GM18505 (cell line): ENCODE results near the gene ATP11A.
"Not testable (repeated sequence)": the region's sequence is repeated elsewhere in the genome, so short reads cannot be mapped to it uniquely, and the experiment has no call there.

Source experiments
- ATAC-seq: cut with Tn5 transposase; IDR thresholded peaks from one replicate; pipeline ENCODE4 v1.9.1; 2021; ENCODE audit not compliant: unreplicated experiment
- POLR2A ChIP-seq: IDR thresholded peaks from 4 replicates; pipeline ENCODE4 v1.6.1; 2011; ENCODE audit warnings: borderline replicate concordance; ENCODE audit not compliant: insufficient read depth, insufficient read length; ENCODE audit errors: extremely low read depth

ATP11A gene

DNA sequence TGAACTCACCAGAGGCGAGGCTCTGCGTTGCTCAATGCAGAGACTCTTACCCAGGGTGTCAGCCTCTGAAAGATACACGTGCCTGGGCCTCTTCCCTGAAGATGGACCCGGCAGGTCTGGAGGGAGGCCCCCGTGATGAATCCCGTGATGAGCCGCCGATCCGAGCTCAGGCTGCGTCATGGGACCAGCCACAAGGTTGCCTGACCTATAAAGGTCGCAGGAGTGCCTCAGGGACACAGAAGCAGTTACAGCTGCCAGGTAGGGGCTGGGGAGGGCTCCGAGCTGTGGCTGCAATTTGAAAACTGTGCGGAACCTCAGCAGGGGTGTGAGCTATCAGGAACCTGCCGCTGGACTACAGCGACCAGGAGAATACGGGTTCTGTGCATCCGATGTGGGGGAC, 10.5 kb upstream of the ATP11A start:
- ATAC-seq: no peak
- TF ChIP-seq POLR2A: no peak

DNA sequence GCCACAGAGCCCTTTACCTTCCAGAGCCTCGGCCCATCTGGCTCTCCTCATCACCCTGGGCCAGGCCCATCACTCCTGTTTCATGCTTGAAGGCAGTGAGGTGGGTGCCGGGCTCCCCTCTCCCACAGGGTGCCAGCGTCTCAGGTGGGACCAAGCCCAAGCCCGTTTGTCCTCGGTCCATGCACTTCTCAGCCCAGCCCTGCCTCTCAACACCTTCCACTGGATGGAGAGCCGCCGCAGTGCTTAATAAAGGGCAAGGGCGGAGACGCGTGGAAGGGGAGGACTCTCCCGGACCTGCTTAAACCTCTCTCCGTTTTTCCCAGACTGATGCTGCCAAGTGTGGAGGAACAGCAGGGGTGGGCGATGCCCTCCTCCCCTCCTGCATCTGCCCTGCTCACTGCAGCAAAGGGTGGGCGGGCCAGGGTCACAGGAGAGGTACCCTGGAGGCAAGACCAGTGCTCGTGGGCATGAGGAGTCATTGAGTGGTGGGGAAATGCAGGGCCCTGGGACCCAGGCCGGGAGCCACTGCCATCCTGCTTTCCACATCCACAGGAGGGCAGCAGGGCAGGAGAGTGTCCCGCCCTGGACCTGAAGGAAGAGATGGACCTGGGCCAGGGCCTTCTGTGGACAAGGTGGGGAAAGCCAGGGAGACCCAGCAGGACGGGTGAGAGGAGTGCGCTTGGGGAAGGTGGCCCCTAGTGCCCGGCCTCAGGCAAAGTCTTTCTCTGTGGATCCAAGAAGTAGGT, 9.7 kb upstream of the ATP11A start:
- ATAC-seq: no peak
- no peak for TF ChIP-seq POLR2A

DNA sequence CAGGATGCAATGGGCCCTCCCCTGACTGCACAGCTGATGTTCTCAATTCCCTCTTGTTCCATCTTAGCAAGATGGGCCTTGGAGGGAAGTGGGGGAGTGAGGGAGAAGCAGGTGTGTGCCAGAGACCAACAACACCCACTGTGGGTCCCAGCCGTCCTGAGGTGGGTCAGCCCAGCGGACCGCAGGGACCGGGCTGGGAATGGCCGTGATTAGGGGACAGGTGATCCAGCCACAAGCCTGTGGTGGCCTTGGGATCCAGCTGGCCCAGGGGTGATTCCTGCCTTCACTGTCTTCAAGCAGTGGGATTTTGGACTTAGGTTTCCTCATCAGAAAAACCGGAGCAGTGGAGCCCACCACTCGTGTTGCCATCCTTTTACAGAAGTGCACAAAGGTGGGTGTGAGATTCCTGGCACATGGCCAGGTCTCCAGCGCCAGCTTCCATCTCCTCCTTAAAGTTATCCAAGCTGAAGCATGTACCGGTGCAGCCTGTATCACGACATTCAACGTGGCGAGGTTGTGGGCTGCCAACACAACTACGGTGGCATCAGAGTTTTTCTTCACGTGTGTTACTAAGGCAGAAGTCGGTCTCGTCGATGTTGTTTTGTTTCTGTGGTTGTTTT, 9.0 kb upstream of the ATP11A start:
- no peak for ATAC-seq
- no peak for TF ChIP-seq POLR2A

DNA sequence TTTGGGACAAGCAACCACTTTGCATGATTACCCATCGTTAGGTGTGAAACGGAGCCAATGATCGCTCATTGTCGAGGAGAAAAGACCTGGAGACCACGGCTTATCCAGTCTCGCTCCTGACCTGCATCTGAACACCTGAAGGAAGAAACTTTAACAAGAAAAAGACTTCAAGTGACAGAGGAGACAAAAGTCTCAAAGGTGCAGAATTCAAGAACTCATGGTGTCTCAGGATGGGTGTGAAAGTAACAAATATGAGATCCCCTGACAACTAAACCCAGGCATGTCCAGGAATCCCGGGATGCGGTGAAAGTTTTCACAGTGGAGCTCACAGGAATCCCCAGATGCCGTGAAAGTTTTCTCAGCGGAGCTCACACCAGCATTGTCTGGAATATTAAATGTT, 6.3 kb upstream of the ATP11A start:
- TF ChIP-seq POLR2A: no peak
- no peak for ATAC-seq

DNA sequence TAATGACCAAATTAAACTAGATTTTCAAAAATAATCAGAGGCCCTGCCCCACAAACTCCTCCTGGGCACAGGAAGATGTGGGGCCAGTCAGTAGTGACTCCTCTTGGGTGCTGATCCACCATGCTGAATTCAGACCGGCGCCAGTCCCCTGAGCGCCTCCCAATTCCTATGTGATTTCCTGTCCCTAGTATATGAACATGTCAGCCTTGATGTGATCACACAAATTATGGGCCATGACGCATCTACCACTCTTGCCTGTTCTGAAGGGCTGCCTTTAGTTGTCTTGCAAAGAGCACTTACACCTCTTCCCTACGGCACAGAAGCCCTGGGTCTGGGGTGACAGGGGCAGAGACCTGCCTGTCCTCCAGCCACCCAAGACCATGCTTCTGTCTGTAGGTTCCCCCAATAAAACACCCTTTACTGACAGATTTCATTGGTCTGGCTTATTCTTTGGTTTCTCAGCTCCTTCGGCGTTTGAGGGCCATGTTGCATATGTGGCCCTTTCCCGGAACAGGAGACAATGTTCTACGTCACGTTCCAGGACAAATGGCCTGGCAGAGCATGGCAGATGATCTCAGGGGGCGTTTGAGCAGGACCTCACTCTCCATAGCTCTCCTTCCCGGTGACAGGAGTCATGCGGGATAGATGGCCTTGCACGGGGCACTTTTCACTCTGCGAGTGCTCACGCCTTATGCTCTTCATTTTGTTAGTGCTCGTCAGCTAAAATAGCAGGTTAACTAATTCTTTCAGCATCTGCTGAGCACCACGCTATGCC, 5.6 kb upstream of the ATP11A start:
- no peak for TF ChIP-seq POLR2A
- no peak for ATAC-seq

DNA sequence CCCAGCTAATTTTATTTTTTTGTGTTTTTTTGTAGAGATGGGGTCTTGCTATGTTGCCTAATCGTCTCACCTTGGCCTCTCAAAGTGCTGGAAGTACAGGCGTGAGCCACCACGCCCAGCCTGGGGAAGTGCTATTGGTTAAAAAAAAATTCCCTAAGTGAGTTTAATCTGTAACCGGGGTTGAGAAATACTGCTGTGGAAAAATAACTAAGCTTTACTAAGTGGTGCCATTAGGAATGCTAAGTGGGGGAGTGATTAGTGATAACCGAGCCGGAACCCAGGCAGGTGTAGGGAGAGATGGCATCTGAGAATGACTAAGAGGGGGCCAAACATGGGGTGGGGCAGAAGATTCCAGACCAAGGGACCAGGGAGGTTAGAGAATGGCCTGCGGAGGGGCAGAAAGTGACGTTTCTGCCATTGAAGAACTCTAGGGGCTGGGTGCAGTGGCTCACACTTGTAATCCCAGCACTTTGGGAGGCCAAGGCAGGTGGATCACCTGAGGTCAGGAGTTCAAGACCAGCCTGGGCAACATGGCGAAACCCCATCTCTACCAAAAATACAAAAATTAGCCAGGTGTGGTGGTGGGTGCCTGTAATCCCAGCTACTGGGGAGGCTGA, 4.5 kb upstream of the ATP11A start:
- ATAC-seq: not testable (repeated sequence)

DNA sequence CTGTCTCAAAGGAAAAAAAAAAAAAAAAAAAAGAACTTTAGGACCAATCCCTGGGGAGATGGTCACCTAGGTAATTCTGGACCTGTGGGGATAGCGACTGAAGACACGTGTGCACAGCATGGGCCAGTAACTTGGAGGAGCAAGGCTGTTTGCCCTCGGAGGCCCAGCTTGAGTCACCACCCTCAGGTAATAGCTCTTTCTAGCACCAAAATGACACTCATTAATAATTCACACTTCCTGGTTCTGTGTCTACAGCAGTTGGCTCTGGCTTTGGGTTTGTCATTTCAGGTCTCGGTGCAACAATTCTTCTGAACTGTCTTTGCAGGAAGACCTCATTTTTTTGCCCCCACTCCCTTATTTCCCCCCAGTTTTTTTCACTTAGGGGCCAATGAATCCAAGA, 3.9 kb upstream of the ATP11A start:
- no peak for ATAC-seq
- TF ChIP-seq POLR2A: no peak

DNA sequence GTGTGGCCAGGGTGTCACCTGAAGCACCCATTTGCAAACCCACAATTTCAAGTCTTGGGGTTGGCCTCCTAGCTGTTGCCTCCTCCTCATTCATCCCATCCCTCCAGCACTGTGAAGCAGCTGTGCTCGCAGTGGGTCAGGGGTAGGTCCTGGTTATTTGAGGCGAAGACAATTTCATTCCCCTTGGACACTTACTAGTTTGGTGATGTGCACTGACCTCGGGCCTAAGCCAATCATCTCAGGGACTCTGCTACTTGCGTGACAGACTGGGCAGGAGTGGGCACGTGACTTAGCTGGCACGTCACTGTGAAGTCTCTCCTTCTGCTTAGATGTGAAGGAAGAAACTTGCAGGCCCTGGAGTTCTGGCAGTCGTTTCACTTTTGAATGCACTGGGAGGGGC, 3.5 kb upstream of the ATP11A start:
- ATAC-seq: no peak

DNA sequence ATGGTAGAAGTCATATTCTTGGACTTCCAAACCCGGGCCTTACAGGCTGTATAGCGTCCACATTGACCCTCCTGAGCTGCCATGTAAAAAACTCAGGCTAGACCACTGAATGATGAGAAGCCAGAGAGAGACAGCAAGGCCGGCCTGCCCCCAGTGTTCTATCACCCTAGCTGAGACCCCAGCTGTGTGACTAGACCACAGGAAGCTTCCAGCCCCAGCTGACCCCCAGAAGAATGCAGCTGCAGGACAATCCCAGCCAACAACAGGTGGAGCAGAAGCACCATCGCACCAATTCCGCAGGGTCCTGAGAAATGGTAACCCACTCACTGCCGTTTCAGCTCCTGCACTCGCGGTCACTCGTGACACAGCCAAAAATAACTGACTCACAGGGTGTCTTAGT, 2.9 kb upstream of the ATP11A start:
- TF ChIP-seq POLR2A: no peak

More for the DNA sequence above, 3.5 kb upstream of the ATP11A start:
- TF ChIP-seq POLR2A: no peak

DNA sequence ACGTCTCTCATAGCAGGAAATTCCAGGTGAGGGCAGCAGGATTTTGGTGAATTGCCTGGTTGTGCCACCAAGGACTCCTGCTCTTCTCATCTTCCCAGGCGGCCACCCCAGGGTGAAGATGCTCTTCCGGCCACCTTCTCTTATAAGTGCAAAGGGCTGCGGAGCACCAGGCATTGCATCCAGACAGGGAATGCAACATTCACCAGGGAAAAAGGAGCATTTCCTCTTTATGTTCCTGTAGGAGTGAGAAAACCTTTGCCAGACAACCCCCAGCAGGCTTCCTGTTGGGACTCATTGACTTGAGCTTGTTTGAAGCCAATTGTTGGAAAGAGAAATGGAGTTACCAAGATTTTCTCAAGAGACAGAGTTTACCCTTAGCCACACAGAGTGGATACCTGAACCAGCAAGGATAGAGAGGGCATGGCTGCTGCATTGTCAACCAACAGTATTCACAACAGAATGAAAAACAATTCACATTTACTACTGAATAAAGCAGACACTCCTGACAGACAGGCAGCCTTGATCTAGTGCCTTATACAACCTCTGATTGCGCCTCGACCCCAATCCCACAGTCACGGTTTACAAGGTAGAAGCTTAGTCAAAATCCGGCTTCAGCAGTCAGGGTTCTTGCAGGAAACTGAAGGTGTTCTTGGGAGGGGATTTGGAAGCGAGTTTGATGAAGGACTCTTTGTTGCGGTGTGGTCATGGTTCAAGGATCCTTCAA, 1.8 kb upstream of the ATP11A start:
- no peak for ATAC-seq
- no peak for TF ChIP-seq POLR2A

More for the DNA sequence above, 2.9 kb upstream of the ATP11A start:
- no peak for ATAC-seq

DNA sequence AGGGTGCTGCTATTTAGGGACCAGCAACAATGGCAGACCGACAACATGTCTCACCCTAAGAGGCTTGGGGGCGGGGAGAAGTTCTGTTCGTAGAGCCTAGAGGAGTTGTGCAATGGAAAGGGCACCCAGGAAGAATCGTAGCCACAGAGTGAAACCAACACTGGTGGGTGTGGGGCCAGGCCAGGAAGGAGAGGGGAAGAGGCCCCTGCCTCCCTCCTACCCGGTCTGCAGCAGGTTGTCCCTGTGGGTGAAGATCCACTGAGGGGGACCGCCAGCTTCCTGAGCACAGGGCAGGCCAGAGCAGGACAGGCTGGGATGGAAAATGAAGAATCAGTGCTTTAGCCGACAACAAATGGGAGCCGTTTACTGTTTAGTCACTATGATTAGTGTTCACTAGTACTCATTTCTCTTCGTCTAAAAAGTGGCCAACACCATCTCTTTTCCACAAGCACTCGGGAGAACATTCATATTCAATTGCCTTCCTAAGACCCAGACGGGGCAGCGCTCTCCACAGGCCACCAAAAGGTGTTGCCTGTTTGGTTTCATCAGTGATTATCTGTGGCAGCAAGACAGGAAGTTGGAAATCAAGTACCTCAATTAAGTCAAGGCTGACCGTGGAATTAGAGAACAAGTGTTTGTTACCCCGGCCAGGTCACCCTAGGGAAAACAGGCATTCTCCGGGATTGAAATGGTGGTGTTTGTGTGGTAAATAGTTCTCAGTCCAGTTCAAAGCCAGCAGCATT, 1.1 kb upstream of the ATP11A start:
- TF ChIP-seq POLR2A: peak; percentile 21
- ATAC-seq: no peak

DNA sequence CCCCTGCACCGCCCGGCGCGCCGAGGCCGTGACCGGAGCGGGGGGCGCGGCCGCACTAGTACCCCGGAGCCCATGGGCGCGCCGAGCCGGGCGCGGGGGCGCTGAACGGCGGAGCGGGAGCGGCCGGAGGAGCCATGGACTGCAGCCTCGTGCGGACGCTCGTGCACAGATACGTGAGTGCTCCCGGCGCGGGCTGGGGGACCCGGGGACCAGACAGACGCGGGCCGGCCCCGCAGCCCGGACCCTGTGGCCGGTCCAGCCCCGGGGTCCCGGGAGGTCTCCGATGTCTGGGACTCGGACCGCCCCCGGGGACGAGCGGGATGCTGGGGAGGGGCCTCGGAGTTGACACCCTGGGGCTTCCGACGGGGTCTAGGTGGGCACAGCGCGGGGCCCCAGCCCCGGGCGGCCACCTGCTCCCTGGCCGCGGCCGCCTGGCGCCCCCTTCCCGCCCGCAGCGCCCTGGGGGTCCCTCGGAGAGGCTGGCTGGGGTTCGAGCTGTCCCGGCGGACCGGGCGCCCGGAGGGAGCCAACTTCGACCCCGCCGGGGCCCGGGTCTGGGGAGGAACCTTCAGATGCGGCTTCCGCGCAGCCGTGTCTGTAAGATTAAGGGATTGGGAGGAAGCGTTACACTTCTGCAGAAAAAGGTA, 568 bp downstream of the ATP11A start:
- no peak for TF ChIP-seq POLR2A

More for the DNA sequence above, 568 bp downstream of the ATP11A start:
- peak; percentile 22 for ATAC-seq
